RWPE1 (cell line): ENCODE results near the gene UHRF1.

Experiments
- CTCF ChIA-PET: fragments of 350-600 bp; sonication (Branson Sonifier 250); formaldehyde crosslinking; extraction: SDS; loops from one replicate; lab custom pipeline; 2021; lab: Yijun Ruan, JAX
- POLR2A ChIA-PET: fragments of 400-600 bp; formaldehyde crosslinking; extraction: SDS; loops from one replicate; lab custom pipeline; 2020; ENCODE audit warnings: antibody characterized with exemption; ENCODE audit not compliant: low non-redundant PET; lab: Yijun Ruan, JAX
- DNase-seq: peaks from one replicate; pipeline ENCODE4 v3.0.0; 2012; ENCODE audit warnings: low spot score
- H3K27ac ChIP-seq: fragments of 450-650 bp; 2 replicates; pipeline ENCODE4 v1.5.1; 2017
- CTCF ChIP-seq: fragments of 450-650 bp; conservative IDR thresholded peaks from 2 replicates; pipeline ENCODE4 v1.5.1; 2017; ENCODE audit warnings: low read depth, mild to moderate bottlenecking

The UHRF1 gene

GRCh38 chr19:4868286-4868834 lies 40.9 kb upstream of the UHRF1 start:
- no peak for DNase-seq
- no peak for TF ChIP-seq CTCF
- ChIA-PET POLR2A (interaction anchor here (0.7 kb wide), 1 partner anchor 430 kb away, joined by 3 read pairs; no protein-coding TSS in a partner anchor), CTCF (interaction anchor here (0.6 to 2.3 kb wide), 2 partner anchors 43 to 486 kb away, joined by 3 to 9 read pairs; no protein-coding TSS in a partner anchor)
- H3K27ac ChIP-seq: peak overlapping the region; percentile 87

- ChIA-PET POLR2A (interaction anchor here (0.6 to 1.0 kb wide), 2 partner anchors 11 to 57 kb away, joined by 3 read pairs; no protein-coding TSS in a partner anchor), CTCF (interaction anchor here (0.6 to 2.3 kb wide), 7 partner anchors 37 to 234 kb away, joined by 3 to 13 read pairs (median 3); no protein-coding TSS in a partner anchor)
- peak; percentile 90 for DNase-seq
- no peak for TF ChIP-seq CTCF
- peak overlapping the region; percentile 87 for H3K27ac ChIP-seq
Measured at GRCh38 chr19:4870025-4870700, 39.1 kb upstream of the UHRF1 start.

GRCh38 chr19:4871711-4872110 lies 37.6 kb upstream of the UHRF1 start:
- CTCF ChIA-PET: interaction anchor here (1.6 to 2.3 kb wide), 2 partner anchors 35 to 41 kb away, joined by 3 to 7 read pairs; no protein-coding TSS in a partner anchor

GRCh38 chr19:4873930-4874329 lies 35.4 kb upstream of the UHRF1 start:
- no peak for TF ChIP-seq CTCF
- POLR2A ChIA-PET: no interaction called here
- no peak overlapping the region for H3K27ac ChIP-seq
- CTCF ChIA-PET: interaction anchor here (1.3 to 1.8 kb wide), 2 partner anchors 38 to 157 kb away, joined by 4 to 12 read pairs; no protein-coding TSS in a partner anchor
- no peak for DNase-seq

More at GRCh38 chr19:4871711-4872110, 37.6 kb upstream of the UHRF1 start:
- no peak for TF ChIP-seq CTCF
- DNase-seq: no peak
- POLR2A ChIA-PET: no interaction called here
- peak overlapping the region; percentile 87 for H3K27ac ChIP-seq

- CTCF ChIA-PET: interaction anchor here (0.8 to 0.9 kb wide), 2 partner anchors 33 to 100 kb away, joined by 3 to 4 read pairs; no protein-coding TSS in a partner anchor
- peak overlapping the region; percentile 71 for H3K27ac ChIP-seq
- POLR2A ChIA-PET: interaction anchor here (0.6 kb wide), 1 partner anchor 11 kb away, joined by 3 read pairs; the partner anchor contains the start of gene PLIN3
- TF ChIP-seq CTCF: no peak
- DNase-seq: no peak
Measured at GRCh38 chr19:4877753-4878490, 31.4 kb upstream of the UHRF1 start.
